Thoracic aorta (tissue), 2 donors: Measurements from ENCODE around the gene LYSMD1. TPM values are rescaled to one million over a fixed set of nuclear protein-coding genes. Genes with fewer than 3 reads are reported as not detected.

ENCODE experiments used
- ATAC-seq: fragments of 150-250 bp; one replicate; pipeline ENCODE4 v1.8.0; 2017; ENCODE audit warnings: low read depth; ENCODE audit not compliant: insufficient number of reproducible peaks, low FRiP score
- DNase-seq: peaks from one replicate; pipeline ENCODE4 v3.0.0-alpha.2; 2020; ENCODE audit warnings: low spot score
- H3K27ac ChIP-seq, 2 donors: fragments of 200-600 bp; sonication (generic); 1 replicate in 1 of 2; 2 replicates in 1 of 2; pipeline ENCODE4 v1.5.1; 2016; ENCODE audit warnings: mild to moderate bottlenecking in 2 of 2, moderate library complexity in 2 of 2
- H3K27me3 ChIP-seq: fragments of 200-600 bp; sonication (generic); replicated peaks from 2 replicates; pipeline ENCODE4 v1.6.0; 2016; ENCODE audit warnings: mild to moderate bottlenecking; ENCODE audit not compliant: insufficient read depth
- H3K36me3 ChIP-seq: fragments of 200-600 bp; sonication (generic); one replicate; pipeline ENCODE4 v1.5.1; 2016
- H3K4me1 ChIP-seq, 2 donors: fragments of 200-600 bp; sonication (generic); 1 replicate in 1 of 2; 2 replicates in 1 of 2; pipeline versions ENCODE4 v1.5.1 to v1.6.0; 2016; ENCODE audit warnings: low read depth in 2 of 2, mild to moderate bottlenecking in 1 of 2; ENCODE audit not compliant: control insufficient read depth in 1 of 2
- H3K4me3 ChIP-seq: fragments of 200-600 bp; sonication (generic); 2 replicates; pipeline ENCODE4 v1.5.1; 2016; ENCODE audit warnings: mild to moderate bottlenecking
- H3K9me3 ChIP-seq: fragments of 200-600 bp; sonication (generic); 2 replicates; pipeline ENCODE4 v1.5.1; 2016
- CTCF ChIP-seq: fragments of 200-600 bp; sonication (generic); IDR thresholded peaks from one replicate; pipeline ENCODE4 v1.5.1; 2019; ENCODE audit warnings: antibody characterized with exemption
- total RNA-seq, 2 donors: library from RNA; depleted of rRNA; stranded (reverse); fragments of >200 nt; gene quantifications; one replicate each; pipeline versions ENCODE4 v1.1.0 to v1.2.3, GENCODE V29; 2016

Gene LYSMD1
- total RNA-seq, 2 donors from 2014 or later: 5.6 to 8.7 TPM

- no peaks in the 10 kb centered on the region for H3K9me3 ChIP-seq
- H3K27me3 ChIP-seq: no peaks in the 10 kb centered on the region
- peak overlapping the region; percentile 66 to 81 for H3K27ac ChIP-seq
- ATAC-seq (no peak), DNase-seq (no peak)
- no peaks in the 10 kb centered on the region for H3K36me3 ChIP-seq
- no peak overlapping the region for H3K4me3 ChIP-seq
- TF ChIP-seq CTCF: no peak
- H3K4me1 ChIP-seq: peaks cover 11 to 37% of the 10 kb centered on the region in 2 donors
Measured at GRCh38 chr1:151147665-151148064, 18.0 kb downstream of the LYSMD1 start.

DNA sequence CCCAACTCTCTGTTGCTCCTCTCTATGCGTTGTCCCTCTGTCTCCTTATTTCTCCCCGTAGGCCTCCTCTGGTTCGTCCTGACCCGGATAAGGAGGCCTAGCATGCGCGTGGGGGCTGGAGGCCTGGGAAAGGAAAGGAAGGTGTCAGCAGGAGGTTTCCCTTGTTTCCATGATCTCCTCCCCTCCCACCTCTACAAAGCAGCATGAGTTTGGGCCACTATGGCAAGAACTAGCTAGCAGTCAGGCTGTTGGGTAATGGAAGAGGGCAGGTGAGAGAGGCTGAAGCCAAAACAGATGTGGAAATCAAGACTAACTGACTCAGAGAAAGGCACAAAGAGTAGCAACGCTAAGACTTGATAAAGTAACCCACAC is 18.6 kb downstream of the LYSMD1 start:
- no peaks in the 10 kb centered on the region for H3K9me3 ChIP-seq
- no peak for TF ChIP-seq CTCF
- DNase-seq (no peak), ATAC-seq (no peak)
- H3K36me3 ChIP-seq: no peaks in the 10 kb centered on the region
- peak overlapping the region; percentile 86 for H3K4me3 ChIP-seq
- no peaks in the 10 kb centered on the region for H3K27me3 ChIP-seq
- H3K27ac ChIP-seq: peak overlapping the region; percentile 66 to 81
- peaks cover 11 to 40% of the 10 kb centered on the region in 2 donors for H3K4me1 ChIP-seq

DNA sequence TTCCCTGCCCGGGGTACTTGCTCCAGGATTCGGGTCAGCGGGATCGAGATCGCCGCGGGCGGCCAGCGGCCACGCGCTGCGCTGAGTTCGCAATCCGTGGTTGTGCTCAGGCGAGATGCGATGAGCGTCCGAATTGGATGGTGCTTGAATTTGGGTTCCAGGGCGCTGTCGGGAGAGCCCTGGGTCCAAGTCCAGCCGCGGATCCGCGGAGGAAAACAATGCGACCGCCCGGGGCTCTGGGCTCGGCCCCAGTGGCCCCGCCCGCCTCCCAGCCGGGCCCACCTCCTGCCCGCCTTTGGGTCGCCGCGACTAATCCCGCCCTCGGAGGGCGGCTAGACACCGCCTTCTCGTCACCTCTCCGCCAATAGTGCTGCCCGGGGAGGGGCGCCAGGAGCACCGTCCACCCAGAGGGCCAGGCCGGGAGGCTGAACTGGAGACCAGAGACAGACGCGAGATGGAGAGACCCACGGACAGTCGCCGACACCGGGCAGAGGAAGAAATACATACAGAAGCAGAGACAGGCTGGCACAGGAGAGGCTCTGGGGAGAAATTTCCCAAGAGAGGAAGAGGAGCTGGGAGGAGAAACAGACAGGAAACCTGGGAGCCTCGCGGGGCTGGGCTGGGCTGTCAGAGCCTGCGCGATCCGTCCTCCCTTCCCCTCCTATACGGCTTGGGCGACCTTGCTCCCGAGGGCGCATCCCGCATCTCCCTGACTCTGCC is 19.1 kb downstream of the LYSMD1 start, which contains the start of gene SEMA6C:
Gene SEMA6C, minus strand, starts transcription at position 220 of the 720 bp plus-strand sequence. CDS start 4,010 bp downstream, outside the sequence.
- peaks cover 11 to 40% of the 10 kb centered on the region in 2 donors for H3K4me1 ChIP-seq
- H3K4me3 ChIP-seq: peak within 1 kb of the TSS; percentile 86
- H3K36me3 ChIP-seq: no peaks in the 10 kb centered on the region
- H3K27ac ChIP-seq: peak within 1 kb of the TSS; percentile 66 to 81
- ATAC-seq (peak; percentile 74), DNase-seq (peak; percentile 78)
- no peaks in the 10 kb centered on the region for H3K9me3 ChIP-seq
- H3K27me3 ChIP-seq: no peaks in the 10 kb centered on the region
- TF ChIP-seq CTCF: no peak

GRCh38 chr1:151146072-151146411 is 19.7 kb downstream of the LYSMD1 start:
- peak overlapping the region; percentile 86 for H3K4me3 ChIP-seq
- no peaks in the 10 kb centered on the region for H3K36me3 ChIP-seq
- peak overlapping the region in 1 of 2 donors; percentile 26 for H3K27ac ChIP-seq
- no peak for TF ChIP-seq CTCF
- no peaks in the 10 kb centered on the region for H3K9me3 ChIP-seq
- H3K4me1 ChIP-seq: peaks cover 11 to 40% of the 10 kb centered on the region in 2 donors
- no peaks in the 10 kb centered on the region for H3K27me3 ChIP-seq
- no peak for ATAC-seq
- no peak for DNase-seq

DNA sequence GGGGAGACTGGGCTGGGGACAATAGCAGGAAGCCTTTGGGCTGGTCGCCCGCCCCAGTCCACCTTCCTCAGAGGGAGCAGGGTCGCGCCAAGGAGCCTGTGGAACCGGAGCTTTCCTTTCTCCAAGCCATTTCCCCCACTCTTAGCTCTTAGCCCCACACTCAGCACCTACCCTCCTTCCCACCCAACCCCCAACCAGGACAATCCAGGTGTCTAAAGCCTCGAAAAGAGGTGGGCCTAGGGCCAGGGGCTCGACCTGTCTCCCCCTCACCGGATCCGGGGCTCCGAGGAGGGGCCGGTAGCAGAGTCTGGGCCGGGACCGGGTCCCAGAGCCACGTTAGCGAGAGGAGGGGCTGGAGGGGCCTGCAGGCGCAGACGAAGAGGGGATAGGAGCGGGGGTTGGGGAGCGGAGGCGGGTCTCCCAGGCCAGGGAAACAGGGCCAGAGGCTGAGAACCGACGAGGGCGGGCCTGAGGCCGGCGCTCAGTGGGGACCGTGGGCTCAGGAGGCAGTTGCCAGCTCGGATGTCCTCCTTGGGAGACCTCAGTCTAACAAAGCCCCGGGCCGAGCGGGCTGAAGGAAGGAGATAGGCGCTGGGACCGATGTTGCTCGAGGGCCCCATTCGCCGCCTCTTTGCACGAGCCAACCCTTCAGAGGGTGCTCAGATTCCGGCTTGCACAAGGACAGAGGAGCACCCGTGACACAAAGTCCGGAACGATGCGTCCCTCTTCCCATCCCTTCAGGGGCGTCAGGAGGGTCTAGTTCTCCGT is 20.2 kb downstream of the LYSMD1 start:
- Histone ChIP-seq H3K36me3 (no peaks in the 10 kb centered on the region), H3K27ac (peak overlapping the region; percentile 23 to 52), H3K9me3 (no peaks in the 10 kb centered on the region), H3K4me3 (peak overlapping the region; percentile 86), H3K27me3 (no peaks in the 10 kb centered on the region), H3K4me1 (peaks cover 11 to 40% of the 10 kb centered on the region in 2 donors)
- DNase-seq (no peak), ATAC-seq (no peak)
- no peak for TF ChIP-seq CTCF
